Smooth muscle cell of the umbilical artery (primary cell): ENCODE measurements around the gene SCGB3A1. TPM values are rescaled to one million over a fixed set of nuclear protein-coding genes. Genes with fewer than 3 reads are reported as not detected.

Experiments
- total RNA-seq: library from RNA; depleted of rRNA; stranded (reverse); fragments of >200 nt; gene quantifications from 2 replicates; pipeline ENCODE4 v1.2.3, GENCODE V29; 2014

SCGB3A1 gene
- not detected in 2 replicates for total RNA-seq

DNA sequence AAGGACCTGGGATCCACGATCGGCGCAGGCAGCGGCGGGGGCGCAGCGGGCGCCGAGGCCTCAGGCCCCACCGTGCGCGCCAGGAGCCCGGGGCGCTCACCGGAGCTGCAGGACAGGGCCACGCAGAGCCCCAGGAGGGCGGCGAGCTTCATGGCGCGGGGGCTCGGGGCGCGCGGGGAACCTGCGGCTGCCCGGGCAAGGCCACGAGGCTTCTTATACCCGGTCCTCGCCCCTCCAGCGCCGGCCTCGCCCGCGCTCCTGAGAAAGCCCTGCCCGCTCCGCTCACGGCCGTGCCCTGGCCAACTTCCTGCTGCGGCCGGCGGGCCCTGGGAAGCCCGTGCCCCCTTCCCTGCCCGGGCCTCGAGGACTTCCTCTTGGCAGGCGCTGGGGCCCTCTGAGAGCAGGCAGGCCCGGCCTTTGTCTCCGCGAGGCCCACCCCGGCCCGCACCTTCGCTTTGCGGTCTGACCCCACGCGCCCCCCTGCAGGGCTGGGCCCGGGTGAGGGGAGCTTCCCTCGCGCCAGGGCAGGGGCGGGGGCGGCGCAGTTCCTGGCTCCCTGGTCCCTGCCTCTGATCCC lies at the start of gene SCGB3A1:
SCGB3A1 (minus strand) TSS at position 189 of the 577 bp plus-strand sequence; CDS start at position 152, 37 bp downstream.

Other genes with a start within 250 kb of the SCGB3A1 start
- gene GFPT2, start 238.2 kb downstream of the SCGB3A1 start, total RNA-seq: 233 and 276 TPM in 2 replicates
- gene CNOT6, start 97.1 kb downstream of the SCGB3A1 start, total RNA-seq: 15.1 and 24.5 TPM in 2 replicates
- 0.30 and 0.46 TPM in 2 replicates for gene FLT4, start 58.1 kb upstream of the SCGB3A1 start, total RNA-seq
- not detected in 2 replicates for gene OR2Y1, start 148.6 kb upstream of the SCGB3A1 start, total RNA-seq
- 96.2 and 122 TPM in 2 replicates for gene MGAT1, start 211.3 kb upstream of the SCGB3A1 start, total RNA-seq